Neural cell (in vitro differentiated cells): ENCODE results near the gene SERGEF. TPM values are rescaled to one million over a fixed set of nuclear protein-coding genes. Genes with fewer than 3 reads are reported as not detected.

Experiments used
- H2AFZ ChIP-seq: fragments of 200-600, 300-800 bp; sonication (generic), shearing (Covaris generic); 2 replicates; pipeline ENCODE4 v1.6.0; 2014; ENCODE audit warnings: low read depth, mild to moderate bottlenecking, antibody characterized with exemption, low read length, moderate library complexity
- H3F3A ChIP-seq: fragments of 200-600 bp; shearing (Covaris generic); 2 replicates; pipeline ENCODE4 v1.6.1; 2016; ENCODE audit warnings: mild to moderate bottlenecking, moderate library complexity, mixed read lengths, antibody characterized with exemption, low read length; ENCODE audit not compliant: insufficient read depth, poor library complexity, severe bottlenecking
- H3K27ac ChIP-seq: fragments of 200-600, 300-800 bp; sonication (generic), shearing (Covaris generic); 2 replicates; pipeline ENCODE4 v1.5.1; 2014; ENCODE audit warnings: mild to moderate bottlenecking, low read length, moderate library complexity
- H3K27me3 ChIP-seq: fragments of 300-800, 200-600 bp; sonication (generic), shearing (Covaris generic); 2 replicates; pipeline ENCODE4 v1.6.0; 2014; ENCODE audit warnings: mild to moderate bottlenecking, low read depth, low read length, moderate library complexity; ENCODE audit not compliant: insufficient read depth
- H3K36me3 ChIP-seq: fragments of 300-800, 200-600 bp; sonication (generic), shearing (Covaris generic); 2 replicates; pipeline ENCODE4 v1.5.1; 2014; ENCODE audit warnings: mild to moderate bottlenecking, antibody characterized with exemption, low read length, moderate library complexity; ENCODE audit not compliant: insufficient read depth
- H3K4me2 ChIP-seq: fragments of 300-800, 200-600 bp; sonication (generic), shearing (Covaris generic); 2 replicates; pipeline ENCODE4 v1.6.0; 2014; ENCODE audit warnings: mild to moderate bottlenecking, low read length
- H3K4me3 ChIP-seq: fragments of 300-800, 200-600 bp; sonication (generic), shearing (Covaris generic); 2 replicates; pipeline ENCODE4 v1.5.1; 2014; ENCODE audit warnings: mild to moderate bottlenecking, low read length, moderate library complexity
- H3K79me2 ChIP-seq: fragments of 200-600 bp; shearing (Covaris generic); replicated peaks from 2 replicates; pipeline ENCODE4 v1.6.0; 2014; ENCODE audit warnings: mild to moderate bottlenecking, low read length, moderate library complexity; ENCODE audit not compliant: insufficient read depth
- H3K9ac ChIP-seq: fragments of 300-800, 200-600 bp; sonication (generic), shearing (Covaris generic); 2 replicates; pipeline ENCODE4 v1.6.1; 2016; ENCODE audit warnings: mild to moderate bottlenecking, low read length, mixed read lengths
- H3K9me2 ChIP-seq: fragments of 200-600 bp; shearing (Covaris generic); 2 replicates; pipeline ENCODE4 v1.6.1; 2016; ENCODE audit warnings: mild to moderate bottlenecking, low read length, mixed read lengths; ENCODE audit not compliant: insufficient read depth
- H3K9me3 ChIP-seq: fragments of 200-600, 300-800 bp; sonication (generic), shearing (Covaris generic); 2 replicates; pipeline ENCODE4 v1.6.1; 2016; ENCODE audit warnings: mild to moderate bottlenecking, mixed run types, low read length, moderate library complexity, mixed read lengths
- H4K20me1 ChIP-seq: fragments of 200-600 bp; shearing (Covaris generic); 2 replicates; pipeline ENCODE4 v1.6.1; 2016; ENCODE audit warnings: mild to moderate bottlenecking, mixed run types; ENCODE audit not compliant: insufficient read depth
- EP300 ChIP-seq: fragments of 450-650 bp; conservative IDR thresholded peaks from 2 replicates; pipeline ENCODE4 v1.6.1; 2014; ENCODE audit warnings: antibody characterized with exemption, mild to moderate bottlenecking, moderate library complexity; ENCODE audit not compliant: poor library complexity, severe bottlenecking
- EZH2 ChIP-seq: fragments of 200-600, 300-800 bp; shearing (Covaris generic), sonication (generic); IDR thresholded peaks from 2 replicates; pipeline ENCODE4 v1.6.1; 2014; ENCODE audit warnings: antibody characterized with exemption, low read length, borderline replicate concordance, mild to moderate bottlenecking; ENCODE audit not compliant: insufficient read depth, poor library complexity, severe bottlenecking
- MXI1 ChIP-seq: fragments of 450-650 bp; conservative IDR thresholded peaks from 2 replicates; pipeline ENCODE4 v1.6.1; 2014; ENCODE audit warnings: antibody characterized with exemption, mild to moderate bottlenecking; ENCODE audit not compliant: poor library complexity, severe bottlenecking
- POLR2AphosphoS5 ChIP-seq: IDR thresholded peaks from 2 replicates; pipeline ENCODE4 v1.6.1; 2012
- RAD21 ChIP-seq: fragments of 450-650 bp; conservative IDR thresholded peaks from 2 replicates; pipeline ENCODE4 v1.6.1; 2014; ENCODE audit warnings: antibody characterized with exemption, mild to moderate bottlenecking, moderate library complexity
- REST ChIP-seq: IDR thresholded peaks from 2 replicates; pipeline ENCODE4 v1.6.1; 2012; ENCODE audit warnings: borderline replicate concordance
- SMC3 ChIP-seq: fragments of 450-650 bp; conservative IDR thresholded peaks from 2 replicates; pipeline ENCODE4 v1.6.1; 2014; ENCODE audit warnings: antibody characterized with exemption, mild to moderate bottlenecking, moderate library complexity; ENCODE audit not compliant: poor library complexity
- TAF1 ChIP-seq: IDR thresholded peaks from 2 replicates; pipeline ENCODE4 v1.6.1; 2012; ENCODE audit warnings: low read depth
- polyA plus RNA-seq: library from polyadenylated mRNA; depleted of rRNA; stranded (reverse); fragments of >200 nt; gene quantifications from 2 replicates; pipeline ENCODE4 v1.2.3, GENCODE V29; 2014
- TF ChIP-seq, protein P1 (sequence below): fragments of 450-650 bp; IDR thresholded peaks from 2 replicates; pipeline ENCODE4 v1.5.1; 2014; ENCODE audit warnings: antibody characterized with exemption, mild to moderate bottlenecking, moderate library complexity; ENCODE audit not compliant: poor library complexity, severe bottlenecking

SERGEF gene
- polyA plus RNA-seq, 1 donor from 2014 or later = 49.6 TPM

DNA sequence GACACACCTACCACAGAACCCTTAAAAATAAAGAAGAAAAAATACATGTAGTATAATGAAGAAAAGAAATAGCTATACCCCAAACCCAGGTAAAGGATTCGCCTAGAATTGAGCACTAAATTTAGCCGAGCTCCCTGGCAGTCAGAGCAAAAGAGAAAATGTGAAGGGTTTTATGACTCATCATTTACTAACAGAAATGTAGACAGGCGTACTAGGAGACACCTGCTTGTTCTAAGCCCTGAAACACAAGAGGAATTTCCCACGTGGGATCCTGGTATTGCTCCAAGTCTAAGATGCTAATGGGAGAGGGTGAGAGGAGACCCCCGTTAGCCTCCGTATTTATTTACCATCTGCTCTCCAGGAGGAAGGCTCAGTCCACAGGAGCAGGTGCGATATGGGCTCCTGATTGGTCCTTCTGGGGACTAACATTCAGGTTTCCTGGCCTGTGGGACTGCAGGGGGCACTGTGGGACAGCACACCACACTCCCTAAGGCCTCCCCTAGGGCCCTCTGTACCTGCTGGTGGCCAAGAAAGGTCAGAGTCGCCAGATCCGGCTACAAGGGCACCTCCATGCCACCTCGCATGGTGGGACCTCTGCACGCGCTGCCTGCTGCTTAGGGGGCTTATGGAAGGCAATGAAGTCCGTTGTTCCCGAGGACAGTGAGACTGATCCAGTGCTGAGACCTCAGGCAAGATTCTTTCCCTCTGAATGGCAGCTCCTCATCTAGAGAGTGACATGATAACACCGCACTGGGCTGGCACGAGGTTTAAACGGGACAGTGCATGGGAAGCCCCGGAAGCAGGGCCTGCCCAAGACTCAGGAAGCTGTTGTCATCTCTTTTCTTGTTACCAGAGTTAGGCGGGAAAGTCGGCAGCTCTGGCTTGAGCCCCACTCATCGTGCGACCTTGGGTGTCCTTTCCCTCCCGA is 252.5 kb downstream of the SERGEF start:
- H3K9me3 ChIP-seq = peaks cover 5% of the 10 kb centered on the region
- no peaks in the 10 kb centered on the region for H3K9me2 ChIP-seq
- no peaks in the 10 kb centered on the region for H3K36me3 ChIP-seq
- no peak overlapping the region for H2AFZ ChIP-seq
- TF ChIP-seq REST (no peak), EZH2 (no peak), TAF1 (no peak), MXI1 (no peak), POLR2AphosphoS5 (no peak), SMC3 (no peak), EP300 (no peak), RAD21 (no peak)
- TF ChIP-seq, protein P1, sequence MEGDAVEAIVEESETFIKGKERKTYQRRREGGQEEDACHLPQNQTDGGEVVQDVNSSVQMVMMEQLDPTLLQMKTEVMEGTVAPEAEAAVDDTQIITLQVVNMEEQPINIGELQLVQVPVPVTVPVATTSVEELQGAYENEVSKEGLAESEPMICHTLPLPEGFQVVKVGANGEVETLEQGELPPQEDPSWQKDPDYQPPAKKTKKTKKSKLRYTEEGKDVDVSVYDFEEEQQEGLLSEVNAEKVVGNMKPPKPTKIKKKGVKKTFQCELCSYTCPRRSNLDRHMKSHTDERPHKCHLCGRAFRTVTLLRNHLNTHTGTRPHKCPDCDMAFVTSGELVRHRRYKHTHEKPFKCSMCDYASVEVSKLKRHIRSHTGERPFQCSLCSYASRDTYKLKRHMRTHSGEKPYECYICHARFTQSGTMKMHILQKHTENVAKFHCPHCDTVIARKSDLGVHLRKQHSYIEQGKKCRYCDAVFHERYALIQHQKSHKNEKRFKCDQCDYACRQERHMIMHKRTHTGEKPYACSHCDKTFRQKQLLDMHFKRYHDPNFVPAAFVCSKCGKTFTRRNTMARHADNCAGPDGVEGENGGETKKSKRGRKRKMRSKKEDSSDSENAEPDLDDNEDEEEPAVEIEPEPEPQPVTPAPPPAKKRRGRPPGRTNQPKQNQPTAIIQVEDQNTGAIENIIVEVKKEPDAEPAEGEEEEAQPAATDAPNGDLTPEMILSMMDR = no peak
- H3K27me3 ChIP-seq = no peaks in the 10 kb centered on the region
- H3K27ac ChIP-seq = no peak overlapping the region
- H3F3A ChIP-seq = no peaks in the 10 kb centered on the region
- H3K79me2 ChIP-seq = peaks cover 10% of the 10 kb centered on the region
- H3K4me3 ChIP-seq = no peak overlapping the region
- no peaks in the 10 kb centered on the region for H4K20me1 ChIP-seq
- no peak overlapping the region for H3K4me2 ChIP-seq
- H3K9ac ChIP-seq = no peak overlapping the region

- Histone ChIP-seq H3K4me2 (no peak overlapping the region), H2AFZ (no peak overlapping the region), H3K79me2 (peaks cover 13% of the 10 kb centered on the region), H3K27me3 (no peaks in the 10 kb centered on the region), H3K36me3 (no peaks in the 10 kb centered on the region), H3K9me2 (no peaks in the 10 kb centered on the region), H3K9ac (no peak overlapping the region), H3K27ac (no peak overlapping the region), H4K20me1 (no peaks in the 10 kb centered on the region), H3F3A (no peaks in the 10 kb centered on the region), H3K9me3 (peaks cover 5% of the 10 kb centered on the region), H3K4me3 (no peak overlapping the region)
- TF ChIP-seq SMC3 (no peak), MXI1 (no peak), POLR2AphosphoS5 (no peak), RAD21 (no peak), EZH2 (no peak), EP300 (no peak), TAF1 (no peak), REST (no peak)
- TF ChIP-seq, protein P1 = no peak
Measured at GRCh38 chr11:17755891-17756290, 257.0 kb downstream of the SERGEF start.
